ENCODE results near the gene IGFL4. TPM values are rescaled to one million over a fixed set of nuclear protein-coding genes. Genes with fewer than 3 reads are reported as not detected.

Gene IGFL4
- total and polyA plus RNA-seq, 2 of the 13 experiments (the other 11 are each of a cell fraction or from before 2014, with no cell fraction given), result 1.2 to 1.4 TPM

GRCh38 chr19:46016426-46017094 lies 24.2 kb downstream of the IGFL4 start (continued):
- TF ChIP-seq E2F1 (CRISPR knock-in tag; IDR thresholded peaks at IDR 0.05), result no peak
- no peak for TF ChIP-seq RELA (CRISPR knock-in tag; IDR thresholded peaks at IDR 0.05)
- TF ChIP-seq RAD21 (CRISPR knock-in tag; IDR thresholded peaks at IDR 0.05), result no peak
- TF ChIP-seq BORCS8-MEF2B (CRISPR knock-in tag; IDR thresholded peaks at IDR 0.05), result no peak
- no peak for TF ChIP-seq TEAD2 (CRISPR knock-in tag; IDR thresholded peaks at IDR 0.05)
- no peak for TF ChIP-seq ZNF512B (CRISPR knock-in tag; IDR thresholded peaks at IDR 0.05; ENCODE audit: borderline replicate concordance)
- no peak for TF ChIP-seq KDM3A (CRISPR knock-in tag; IDR thresholded peaks at IDR 0.05; ENCODE audit: low read depth)
- peak; percentile 9 for TF ChIP-seq ZNF407 (CRISPR knock-in tag; IDR thresholded peaks at IDR 0.05; ENCODE audit: not compliant biosample characterization)
- no peak for TF ChIP-seq FIP1L1 (IDR thresholded peaks at IDR 0.05; ENCODE audit: borderline replicate concordance, insufficient read depth, low read depth, low read length)
- no peak for TF ChIP-seq CBX5 (CRISPR knock-in tag; IDR thresholded peaks at IDR 0.05; ENCODE audit: borderline replicate concordance)
- no peak for TF ChIP-seq ZFP1 (CRISPR knock-in tag; IDR thresholded peaks at IDR 0.05)
- no peak for TF ChIP-seq THAP11 (CRISPR knock-in tag; IDR thresholded peaks at IDR 0.05)
- TF ChIP-seq EED (CRISPR knock-in tag; IDR thresholded peaks at IDR 0.05), result no peak
- TF ChIP-seq ERF (CRISPR knock-in tag; IDR thresholded peaks at IDR 0.05), result no peak
- no peak for TF ChIP-seq NR2C2 (CRISPR knock-in tag; IDR thresholded peaks at IDR 0.05; ENCODE audit: borderline replicate concordance)
- TF ChIP-seq ZNF597 (CRISPR knock-in tag; IDR thresholded peaks at IDR 0.05), result no peak
